ENCODE data around the gene PHKA1. TPM values are rescaled to one million over a fixed set of nuclear protein-coding genes. Genes with fewer than 3 reads are reported as not detected.

Gene PHKA1
- total RNA-seq, 6 experiments from 2014 or later: 0.09 to 0.12 TPM; not detected in 4

- Mint-ChIP-seq H3K36me3 (ENCODE audit: low read depth) (no peaks in the 10 kb centered on the region), H3K27me3 (ENCODE audit: insufficient read depth) (peaks cover 2% of the 10 kb centered on the region; the same call in 1 of the 2 replicates), H3K27ac (no peak overlapping the region), H3K4me1 (ENCODE audit: low read depth) (no peaks in the 10 kb centered on the region), H3K4me3 (no peak overlapping the region), H3K9me3 (no peaks in the 10 kb centered on the region)
- no peak for DNase-seq
- no peak for TF ChIP-seq CTCF (IDR thresholded peaks at IDR 0.05)
These were observed 1.4 kb upstream of the PHKA1 start for GRCh38 chrX:72715546-72715945.

DNA sequence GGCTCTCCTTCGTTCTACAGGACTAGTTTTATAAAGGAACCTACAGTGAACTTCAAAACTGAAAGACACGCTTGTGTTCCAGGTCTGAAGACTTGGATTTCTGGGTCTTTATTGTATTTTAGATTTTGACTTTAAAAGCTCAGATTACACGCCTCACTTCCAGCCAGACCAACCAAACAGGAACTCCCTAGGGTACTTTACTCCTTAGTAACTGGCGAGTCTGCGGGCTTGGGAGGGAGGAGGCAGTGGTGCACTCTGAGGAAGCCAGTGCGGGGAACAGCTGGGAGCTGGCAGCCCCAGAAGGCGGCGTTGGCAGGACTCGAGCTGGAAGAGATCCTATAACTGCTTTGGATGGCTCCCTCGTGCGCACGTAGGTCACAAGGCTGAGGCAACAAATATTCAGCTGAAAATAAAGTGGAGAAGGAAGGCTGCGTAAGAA is 391 bp upstream of the PHKA1 start:
- Mint-ChIP-seq H3K9me3 (no peaks in the 10 kb centered on the region), H3K27ac (no peak overlapping the region), H3K4me1 (ENCODE audit: low read depth) (no peaks in the 10 kb centered on the region), H3K36me3 (ENCODE audit: low read depth) (no peaks in the 10 kb centered on the region), H3K4me3 (peak overlapping the region; percentile 82), H3K27me3 (ENCODE audit: insufficient read depth) (peaks cover 2% of the 10 kb centered on the region; the same call in 1 of the 2 replicates)
- TF ChIP-seq CTCF (IDR thresholded peaks at IDR 0.05): no peak
- no peak for DNase-seq

DNA sequence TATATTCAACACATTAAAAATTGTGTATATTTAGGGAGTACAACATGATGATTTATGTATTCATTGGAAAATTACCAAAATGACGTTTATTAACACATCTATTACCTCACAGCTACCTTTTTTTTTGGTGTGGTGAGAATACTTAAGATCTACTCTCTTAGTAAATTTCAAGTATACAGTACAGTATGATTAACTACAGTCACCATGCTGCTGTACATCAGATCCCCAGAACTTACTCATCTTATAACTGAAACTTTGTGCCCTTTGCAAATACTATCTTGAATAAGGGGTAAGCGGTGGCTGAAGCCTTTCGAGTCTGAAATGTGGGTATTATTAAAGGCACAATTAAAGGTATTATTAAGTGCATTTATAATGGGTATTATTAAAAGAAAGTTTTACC is 976 bp downstream of the PHKA1 start:
- H3K9me3 Mint-ChIP-seq: no peaks in the 10 kb centered on the region
- no peaks in the 10 kb centered on the region for H3K36me3 Mint-ChIP-seq (ENCODE audit: low read depth)
- no peaks in the 10 kb centered on the region for H3K4me1 Mint-ChIP-seq (ENCODE audit: low read depth)
- H3K27ac Mint-ChIP-seq: no peak overlapping the region
- TF ChIP-seq CTCF (IDR thresholded peaks at IDR 0.05): no peak
- no peak for DNase-seq
- no peak overlapping the region; the same call in 1 of the 2 replicates for H3K4me3 Mint-ChIP-seq
- H3K27me3 Mint-ChIP-seq (ENCODE audit: insufficient read depth): peaks cover 2% of the 10 kb centered on the region; the same call in 1 of the 2 replicates

DNA sequence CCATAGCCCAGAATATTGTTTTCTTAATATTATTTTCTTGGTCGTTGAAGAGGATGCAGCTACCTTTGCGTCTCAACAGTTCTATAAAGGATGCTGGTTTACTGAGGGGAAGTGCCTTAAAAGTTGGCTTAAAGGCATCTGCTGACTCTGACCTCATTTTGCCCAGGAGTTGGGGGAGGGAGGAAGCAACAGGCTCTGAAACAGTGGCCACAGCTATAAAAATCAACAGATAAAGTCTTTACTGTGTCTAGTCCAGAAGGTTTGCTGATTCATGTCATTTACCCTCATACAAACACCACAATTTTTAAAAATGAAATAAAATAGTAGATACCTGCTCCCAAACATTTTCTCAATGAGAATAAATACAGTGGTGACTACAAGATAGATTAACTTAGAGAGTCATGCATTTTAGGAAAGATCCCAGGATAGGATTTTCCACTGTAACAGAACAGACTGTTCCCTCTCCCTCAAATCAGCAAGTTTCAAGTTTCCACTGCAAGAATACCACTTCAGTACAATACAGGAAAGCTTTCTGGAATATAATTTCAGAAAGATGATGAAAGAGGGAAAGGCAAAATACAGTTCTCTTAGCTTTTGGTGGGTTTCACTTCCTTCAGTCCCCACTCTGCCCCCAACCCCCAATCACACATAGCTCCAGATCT is 1.9 kb downstream of the PHKA1 start:
- no peak for TF ChIP-seq CTCF (IDR thresholded peaks at IDR 0.05)
- Mint-ChIP-seq H3K4me3 (no peak overlapping the region), H3K27ac (no peak overlapping the region), H3K4me1 (ENCODE audit: low read depth) (no peaks in the 10 kb centered on the region), H3K9me3 (no peaks in the 10 kb centered on the region), H3K27me3 (ENCODE audit: insufficient read depth) (peaks cover 2% of the 10 kb centered on the region; the same call in 1 of the 2 replicates), H3K36me3 (ENCODE audit: low read depth) (no peaks in the 10 kb centered on the region)
- no peak for DNase-seq

GRCh38 chrX:72705814-72706213 is 8.3 kb downstream of the PHKA1 start:
- TF ChIP-seq CTCF (IDR thresholded peaks at IDR 0.05): no peak
- DNase-seq: no peak
- Mint-ChIP-seq H3K27ac (no peak overlapping the region), H3K36me3 (ENCODE audit: low read depth) (no peaks in the 10 kb centered on the region), H3K9me3 (no peaks in the 10 kb centered on the region), H3K4me3 (no peak overlapping the region), H3K4me1 (ENCODE audit: low read depth) (no peaks in the 10 kb centered on the region), H3K27me3 (ENCODE audit: insufficient read depth) (no peaks in the 10 kb centered on the region)
